Epithelial cell of esophagus (primary cell): ENCODE measurements around the gene SCN10A.

Experiments
- DNase-seq: peaks from one replicate; pipeline ENCODE4 v3.0.0; 2010; ENCODE audit warnings: low read depth
- H3K4me3 ChIP-seq: 2 replicates; pipeline ENCODE4 v1.5.1; 2011; ENCODE audit warnings: mild to moderate bottlenecking, low read length, control low read depth
- TF ChIP-seq, protein P1 (sequence below): IDR thresholded peaks from 2 replicates; pipeline ENCODE4 v1.5.1; 2011; ENCODE audit warnings: low read depth, mild to moderate bottlenecking, low read length, control low read depth, inconsistent platforms; ENCODE audit not compliant: insufficient read depth; ENCODE audit errors: missing control alignments

Gene SCN10A

DNA sequence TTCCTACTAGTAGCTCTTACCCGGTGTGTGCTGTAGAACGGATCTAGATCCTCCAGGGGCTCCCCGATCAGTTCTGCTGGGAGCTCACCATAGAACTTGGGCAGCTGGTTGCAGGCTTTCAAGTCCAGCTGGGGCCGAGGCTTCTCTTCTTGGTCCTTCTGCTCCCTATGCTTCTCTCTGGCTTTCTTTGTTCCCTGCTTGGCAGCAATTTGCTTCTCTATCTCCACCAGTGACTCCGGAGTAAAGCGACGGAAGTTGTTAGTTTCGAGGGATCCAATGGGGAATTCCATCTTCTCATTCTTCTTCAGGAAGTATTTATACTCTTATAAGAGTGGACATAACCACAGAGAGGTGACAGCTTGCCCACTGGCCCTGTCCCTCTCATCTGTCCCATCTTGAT lies 22.3 kb downstream of the SCN10A start:
- H3K4me3 ChIP-seq, result no peak overlapping the region
- no peak for DNase-seq
- TF ChIP-seq, protein P1, sequence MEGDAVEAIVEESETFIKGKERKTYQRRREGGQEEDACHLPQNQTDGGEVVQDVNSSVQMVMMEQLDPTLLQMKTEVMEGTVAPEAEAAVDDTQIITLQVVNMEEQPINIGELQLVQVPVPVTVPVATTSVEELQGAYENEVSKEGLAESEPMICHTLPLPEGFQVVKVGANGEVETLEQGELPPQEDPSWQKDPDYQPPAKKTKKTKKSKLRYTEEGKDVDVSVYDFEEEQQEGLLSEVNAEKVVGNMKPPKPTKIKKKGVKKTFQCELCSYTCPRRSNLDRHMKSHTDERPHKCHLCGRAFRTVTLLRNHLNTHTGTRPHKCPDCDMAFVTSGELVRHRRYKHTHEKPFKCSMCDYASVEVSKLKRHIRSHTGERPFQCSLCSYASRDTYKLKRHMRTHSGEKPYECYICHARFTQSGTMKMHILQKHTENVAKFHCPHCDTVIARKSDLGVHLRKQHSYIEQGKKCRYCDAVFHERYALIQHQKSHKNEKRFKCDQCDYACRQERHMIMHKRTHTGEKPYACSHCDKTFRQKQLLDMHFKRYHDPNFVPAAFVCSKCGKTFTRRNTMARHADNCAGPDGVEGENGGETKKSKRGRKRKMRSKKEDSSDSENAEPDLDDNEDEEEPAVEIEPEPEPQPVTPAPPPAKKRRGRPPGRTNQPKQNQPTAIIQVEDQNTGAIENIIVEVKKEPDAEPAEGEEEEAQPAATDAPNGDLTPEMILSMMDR, result no peak

DNA sequence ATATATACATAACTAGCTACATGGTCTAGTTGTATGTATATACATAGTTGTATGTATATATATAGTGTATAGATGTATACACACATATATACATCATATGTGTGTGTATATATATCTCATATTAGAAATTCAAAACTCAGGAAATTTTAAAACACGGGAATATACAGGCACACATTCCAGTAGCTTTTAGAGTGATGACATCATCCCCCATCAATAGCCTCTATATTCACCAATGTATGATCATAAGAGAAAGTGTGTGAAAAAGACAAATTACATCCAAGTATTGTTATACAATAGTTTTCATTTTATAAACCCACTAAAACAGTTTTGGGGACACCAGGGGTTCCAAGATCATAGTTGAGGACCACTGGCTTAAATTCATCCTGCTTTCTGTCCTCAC lies 23.0 kb downstream of the SCN10A start:
- DNase-seq, result no peak
- TF ChIP-seq, protein P1, result no peak
- no peak overlapping the region for H3K4me3 ChIP-seq

DNA sequence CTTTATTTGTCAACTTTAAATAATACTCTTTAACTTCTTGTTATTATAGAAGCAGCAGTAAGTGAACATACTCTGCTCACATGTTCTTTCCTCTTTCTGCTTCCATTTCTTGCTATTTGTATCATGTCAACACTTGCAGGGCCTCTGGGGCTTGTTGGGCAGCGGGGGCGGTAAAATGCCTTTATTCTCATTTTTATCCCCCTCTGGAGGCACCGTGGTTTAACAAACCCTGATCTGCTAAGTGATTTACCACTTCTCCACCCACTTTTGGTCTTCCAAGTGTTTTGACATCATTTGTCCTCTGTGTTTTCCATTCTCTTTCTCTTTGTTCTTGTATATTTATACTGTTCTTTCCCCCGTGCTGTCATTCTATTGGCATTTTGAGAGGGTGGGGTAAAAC lies 33.9 kb downstream of the SCN10A start:
- peak; percentile 67 for DNase-seq
- TF ChIP-seq, protein P1, result peak; percentile 27
- no peak overlapping the region for H3K4me3 ChIP-seq

DNA sequence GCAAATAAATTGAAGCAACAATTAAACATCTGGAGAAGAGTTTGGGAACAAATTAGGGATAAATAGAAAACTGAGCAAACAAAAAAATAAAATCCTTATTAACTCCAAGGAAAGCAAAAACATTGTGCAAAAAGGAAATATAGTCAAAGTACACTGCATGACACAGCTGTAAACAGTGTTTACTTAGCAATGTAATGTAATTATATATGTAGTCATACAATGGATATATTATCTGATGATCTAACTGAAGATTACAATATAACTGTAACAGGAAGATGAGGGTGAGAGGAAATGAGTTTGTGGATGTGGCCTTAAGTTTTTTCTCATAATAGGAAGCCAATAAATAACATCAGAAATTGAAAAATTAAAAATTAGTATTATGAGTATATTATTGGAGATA lies 42.5 kb downstream of the SCN10A start:
- no peak overlapping the region for H3K4me3 ChIP-seq
- no peak for DNase-seq
- TF ChIP-seq, protein P1, result no peak

DNA sequence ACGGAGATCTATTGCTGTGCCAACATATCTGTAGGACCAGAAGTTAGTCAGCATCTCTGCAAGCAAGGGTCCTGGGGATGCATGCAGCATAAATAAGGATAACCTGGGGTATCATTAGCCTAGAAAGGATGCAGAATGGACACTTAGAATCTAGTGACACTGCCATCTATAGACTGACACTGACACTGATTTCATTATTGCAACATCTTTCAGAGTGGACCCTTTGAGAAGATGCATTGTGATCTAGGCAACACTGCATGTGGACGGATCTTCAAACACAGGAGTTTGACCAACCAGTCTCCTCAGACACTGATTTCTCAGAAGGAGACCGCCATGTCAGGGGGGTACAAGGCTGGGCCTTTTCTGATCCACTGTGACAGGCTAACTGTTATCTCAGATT lies 52.4 kb downstream of the SCN10A start:
- no peak overlapping the region for H3K4me3 ChIP-seq
- TF ChIP-seq, protein P1, result no peak
- DNase-seq, result no peak

DNA sequence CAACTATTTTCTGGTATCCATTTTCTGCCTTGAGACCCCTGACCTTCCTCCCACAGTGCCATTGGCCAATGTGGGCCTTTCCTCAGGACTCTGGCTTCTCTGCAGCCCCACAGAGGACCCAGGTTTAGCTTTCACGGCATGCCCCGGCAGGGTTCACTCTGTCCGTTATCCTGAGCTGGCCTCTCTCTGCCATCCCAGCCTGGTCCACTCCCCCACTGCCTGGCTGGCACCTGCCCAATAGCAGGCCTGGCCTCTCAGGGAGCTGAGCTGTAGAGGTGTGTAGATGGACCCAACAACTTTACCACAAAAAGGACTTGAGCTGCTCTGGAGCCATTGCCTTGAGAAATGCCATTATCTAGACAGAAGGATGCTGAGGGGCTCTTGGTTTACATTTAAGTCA lies 57.5 kb downstream of the SCN10A start:
- DNase-seq, result no peak
- no peak overlapping the region for H3K4me3 ChIP-seq
- TF ChIP-seq, protein P1, result no peak

DNA sequence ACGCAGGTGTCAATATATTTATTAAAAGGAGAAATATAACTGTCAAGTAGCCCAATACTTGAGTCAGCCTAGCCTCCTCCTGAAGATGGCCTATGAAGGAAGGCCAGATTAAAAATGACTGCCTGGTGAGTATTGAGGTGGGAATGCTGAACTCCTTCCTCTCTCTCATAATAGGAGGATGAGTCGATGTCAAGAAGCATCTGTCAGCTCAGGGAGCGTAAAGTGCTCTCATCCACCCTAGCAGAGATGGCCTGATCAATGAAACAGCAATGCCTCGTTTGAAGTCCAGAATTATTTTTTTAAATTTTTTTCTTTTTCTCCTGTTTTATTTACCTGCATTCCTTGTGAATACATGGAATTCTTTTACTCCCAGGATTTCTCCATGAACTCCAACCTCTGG lies 58.3 kb downstream of the SCN10A start:
- no peak overlapping the region for H3K4me3 ChIP-seq
- no peak for DNase-seq
- TF ChIP-seq, protein P1, result no peak
